ENCODE data around the gene NACC1. TPM values are rescaled to one million over a fixed set of nuclear protein-coding genes. Genes with fewer than 3 reads are reported as not detected.
A peak's percentile ranks its signal among the peaks of the same experiment; 100 is the strongest.
"Not testable (repeated sequence)": the region's sequence is repeated elsewhere in the genome, so short reads cannot be mapped to it uniquely, and the experiment has no call there.

NACC1 gene
- total RNA-seq, 1 experiment from 2014 or later: 237 TPM

DNA sequence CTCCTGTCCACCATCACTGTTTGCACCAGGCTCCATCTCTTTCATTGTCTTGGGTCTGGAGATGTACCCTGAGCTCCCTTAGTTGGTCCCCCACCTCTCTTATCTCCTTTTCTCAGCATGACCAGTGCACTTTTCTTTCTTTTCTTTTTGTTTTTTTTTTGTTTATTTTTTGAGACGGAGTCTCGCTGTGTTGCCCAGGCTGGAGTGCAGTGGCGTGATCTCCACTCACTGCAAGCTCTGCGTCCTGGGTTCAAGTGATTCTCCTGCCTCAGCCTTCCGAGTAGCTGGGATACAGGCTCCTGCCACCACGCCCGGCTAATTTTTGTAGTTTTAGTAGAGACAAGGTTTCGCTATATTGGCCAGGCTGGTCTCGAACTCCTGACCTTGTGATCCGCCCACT, 60.2 kb downstream of the NACC1 start:
- DNase-seq (ENCODE audit: low spot score); H3K27ac Mint-ChIP-seq; ATAC-seq; H3K4me3 Mint-ChIP-seq; H3K9me3 Mint-ChIP-seq; H3K4me1 Mint-ChIP-seq; H3K36me3 Mint-ChIP-seq; H3K27me3 Mint-ChIP-seq (ENCODE audit: low read depth); POLR2A ChIA-PET: not testable (repeated sequence)
- CTCF ChIA-PET: interaction anchor here (1.2 kb wide), 1 partner anchor 17 kb away, joined by 4 read pairs; no protein-coding TSS in a partner anchor

GRCh38 chr19:13181747-13182388, 63.8 kb downstream of the NACC1 start:
- H3K4me3 Mint-ChIP-seq: no peak overlapping the region
- no peaks in the 10 kb centered on the region for H3K36me3 Mint-ChIP-seq
- ChIA-PET POLR2A (interaction anchor here (0.6 to 0.7 kb wide), 3 partner anchors 63 to 644 kb away, joined by 3 to 5 read pairs (median 3); no protein-coding TSS in a partner anchor), CTCF (interaction anchor here (0.6 to 5.0 kb wide), 10 partner anchors 12 to 781 kb away, joined by 3 to 86 read pairs (median 3); partner anchors contain the start of genes IER2, STX10 and ZNF799)
- DNase-seq (ENCODE audit: low spot score) (no peak), ATAC-seq (peak; percentile 28; the same call in 1 of the 2 replicates)
- no peaks in the 10 kb centered on the region for H3K27me3 Mint-ChIP-seq (ENCODE audit: low read depth)
- peaks cover 11% of the 10 kb centered on the region for H3K4me1 Mint-ChIP-seq
- TF ChIP-seq, protein P1, sequence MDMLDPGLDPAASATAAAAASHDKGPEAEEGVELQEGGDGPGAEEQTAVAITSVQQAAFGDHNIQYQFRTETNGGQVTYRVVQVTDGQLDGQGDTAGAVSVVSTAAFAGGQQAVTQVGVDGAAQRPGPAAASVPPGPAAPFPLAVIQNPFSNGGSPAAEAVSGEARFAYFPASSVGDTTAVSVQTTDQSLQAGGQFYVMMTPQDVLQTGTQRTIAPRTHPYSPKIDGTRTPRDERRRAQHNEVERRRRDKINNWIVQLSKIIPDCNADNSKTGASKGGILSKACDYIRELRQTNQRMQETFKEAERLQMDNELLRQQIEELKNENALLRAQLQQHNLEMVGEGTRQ (CRISPR knock-in tag; IDR thresholded peaks at IDR 0.05): no peak
- TF ChIP-seq CREB1 (CRISPR knock-in tag; IDR thresholded peaks at IDR 0.05): no peak
- TF ChIP-seq RORB (CRISPR knock-in tag; IDR thresholded peaks at IDR 0.05): no peak
- TF ChIP-seq ZNF138 (CRISPR knock-in tag; conservative IDR thresholded peaks at IDR 0.05): no peak
- no peak for TF ChIP-seq PRRX2 (CRISPR knock-in tag; IDR thresholded peaks at IDR 0.05)
- no peak for TF ChIP-seq IRF2 (CRISPR knock-in tag; IDR thresholded peaks at IDR 0.05; ENCODE audit: borderline replicate concordance, low read depth)
- TF ChIP-seq JUN (CRISPR knock-in tag; IDR thresholded peaks at IDR 0.05): no peak
- no peak for TF ChIP-seq SMAD4 (CRISPR knock-in tag; IDR thresholded peaks at IDR 0.05)
- no peak for TF ChIP-seq PREB (CRISPR knock-in tag; IDR thresholded peaks at IDR 0.05; ENCODE audit: borderline replicate concordance)
- 0 out of 2 replicates have a peak, but pooled peaks cover 3% of the 10 kb centered on the region for H3K9me3 Mint-ChIP-seq
- H3K27ac Mint-ChIP-seq: peak overlapping the region; percentile 41; the same call in 1 of the 2 replicates

DNA sequence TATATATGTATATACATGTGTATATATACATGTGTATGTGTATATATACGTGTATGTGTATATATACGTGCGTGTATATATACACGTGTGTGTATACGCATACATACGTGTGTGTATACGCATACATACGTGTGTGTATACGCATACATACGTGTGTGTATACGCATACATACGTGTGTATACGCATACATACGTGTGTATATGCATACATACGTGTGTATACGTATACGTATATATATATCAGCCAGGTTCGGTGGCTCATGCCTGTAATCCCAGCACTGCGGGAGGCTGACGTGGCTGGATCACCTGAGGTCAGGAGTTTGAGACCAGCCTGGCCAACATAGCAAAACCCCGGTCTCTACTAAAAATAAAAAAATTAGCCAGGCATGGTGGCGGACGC, 66.9 kb downstream of the NACC1 start:
- CTCF ChIA-PET; H3K4me3 Mint-ChIP-seq; DNase-seq (ENCODE audit: low spot score); POLR2A ChIA-PET; H3K27me3 Mint-ChIP-seq (ENCODE audit: low read depth); H3K9me3 Mint-ChIP-seq; H3K36me3 Mint-ChIP-seq; H3K27ac Mint-ChIP-seq; ATAC-seq: not testable (repeated sequence)
- peaks cover 13% of the 10 kb centered on the region for H3K4me1 Mint-ChIP-seq

DNA sequence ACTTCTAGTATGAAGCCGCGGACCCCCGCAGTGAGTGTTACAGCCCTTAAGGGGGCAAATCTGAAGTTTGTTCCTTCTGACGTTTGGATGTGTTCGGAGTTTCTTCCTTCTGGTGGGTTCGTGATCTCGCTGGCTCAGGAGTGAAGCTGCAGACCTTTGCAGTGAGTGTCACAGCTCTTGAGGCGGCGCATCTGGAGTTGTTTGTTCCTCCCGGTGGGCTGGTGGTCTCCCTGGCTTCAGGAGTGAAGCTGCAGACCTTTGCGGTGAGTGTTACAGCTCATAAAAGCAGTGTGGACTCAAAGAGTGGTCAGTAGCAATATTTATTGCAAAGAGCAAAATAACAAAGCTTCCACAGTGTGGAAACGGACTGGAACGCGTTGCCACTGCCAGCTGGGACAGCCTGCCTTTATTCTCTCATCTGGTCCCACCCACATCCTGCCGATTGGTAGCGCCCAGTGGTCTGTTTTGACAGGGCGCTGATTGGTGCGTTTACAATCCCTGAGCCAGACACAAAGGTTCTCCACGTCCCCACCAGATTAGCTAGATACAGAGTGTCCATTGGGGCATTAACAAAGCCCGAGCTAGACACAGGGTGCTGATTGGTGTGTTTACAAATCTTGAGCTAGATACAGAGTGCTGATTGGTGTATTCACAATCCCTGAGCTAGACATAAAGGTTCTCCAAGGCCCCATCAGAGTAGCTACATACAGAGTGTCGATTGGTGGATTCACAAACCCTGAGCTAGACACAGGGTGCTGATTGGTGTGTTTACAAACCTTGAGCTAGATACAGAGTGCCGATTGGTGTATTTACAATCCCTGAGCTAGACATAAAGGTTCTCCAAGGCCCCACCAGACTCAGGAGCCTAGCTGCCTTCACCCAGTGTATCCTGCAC, 67.9 kb downstream of the NACC1 start:
- H3K36me3 Mint-ChIP-seq; DNase-seq (ENCODE audit: low spot score); H3K27me3 Mint-ChIP-seq (ENCODE audit: low read depth); ATAC-seq; H3K27ac Mint-ChIP-seq; H3K4me3 Mint-ChIP-seq; H3K9me3 Mint-ChIP-seq: not testable (repeated sequence)
- ChIA-PET CTCF (interaction anchor here (1.0 to 2.5 kb wide), 3 partner anchors 9 to 62 kb away, joined by 3 to 28 read pairs (median 8); no protein-coding TSS in a partner anchor), POLR2A (interaction anchor here (0.6 to 1.2 kb wide), 4 partner anchors 10 to 34 kb away, joined by 3 to 8 read pairs (median 4); no protein-coding TSS in a partner anchor)
- peaks cover 10% of the 10 kb centered on the region for H3K4me1 Mint-ChIP-seq
- peak; percentile 81 for TF ChIP-seq NFYB (CRISPR knock-in tag; conservative IDR thresholded peaks at IDR 0.05; ENCODE audit: low read depth)

GRCh38 chr19:13186688-13187087, 68.6 kb downstream of the NACC1 start:
- not testable (repeated sequence) for H3K9me3 Mint-ChIP-seq; H3K27me3 Mint-ChIP-seq (ENCODE audit: low read depth); DNase-seq (ENCODE audit: low spot score); H3K4me1 Mint-ChIP-seq; H3K27ac Mint-ChIP-seq; H3K4me3 Mint-ChIP-seq; ATAC-seq; H3K36me3 Mint-ChIP-seq
- ChIA-PET CTCF (interaction anchor here (1.0 to 2.5 kb wide), 3 partner anchors 8 to 61 kb away, joined by 3 to 28 read pairs (median 8); no protein-coding TSS in a partner anchor), POLR2A (interaction anchor here (1.1 to 1.2 kb wide), 2 partner anchors 25 to 34 kb away, joined by 4 to 8 read pairs; no protein-coding TSS in a partner anchor)
